Spleen (tissue), 11 donors: ENCODE measurements around the gene TOMT. TPM values are rescaled to one million over a fixed set of nuclear protein-coding genes. Genes with fewer than 3 reads are reported as not detected.
"Not testable (repeated sequence)": the region's sequence is repeated elsewhere in the genome, so short reads cannot be mapped to it uniquely, and the experiment has no call there.

Experiments
- DNase-seq: peaks from one replicate; pipeline ENCODE4 v3.0.0-alpha.2; 2020
- H3K27ac ChIP-seq, 8 donors: fragments of 200-600 bp; sonication (generic) in 7 of 8; 1 replicate in 4 of 8; 2 replicates in 4 of 8; pipeline versions ENCODE4 v1.5.0 to v1.8.0; 2016 to 2021; ENCODE audit warnings: inconsistent platforms in 4 of 8, mild to moderate bottlenecking in 4 of 8, moderate library complexity in 1 of 8
- H3K27me3 ChIP-seq, 7 donors: fragments of 200-600 bp; sonication (generic) in 6 of 7; replicated peaks in 1 of 7; 1 replicate in 4 of 7; 2 replicates in 3 of 7; pipeline versions ENCODE4 v1.5.0 to v1.8.0; 2016 to 2021; ENCODE audit warnings: inconsistent platforms in 3 of 7, mild to moderate bottlenecking in 1 of 7
- H3K36me3 ChIP-seq, 6 donors: fragments of 200-600 bp; sonication (generic) in 5 of 6; 1 replicate in 4 of 6; 2 replicates in 2 of 6; pipeline versions ENCODE4 v1.5.0 to v1.8.0; 2016 to 2021; ENCODE audit warnings: inconsistent platforms in 2 of 6
- H3K4me1 ChIP-seq, 6 donors: fragments of 200-600 bp; sonication (generic) in 5 of 6; 1 replicate in 3 of 6; 2 replicates in 3 of 6; pipeline versions ENCODE4 v1.5.0 to v1.8.0; 2016 to 2021; ENCODE audit warnings: inconsistent platforms in 3 of 6
- H3K4me3 ChIP-seq, 8 donors: fragments of 200-600 bp; sonication (generic) in 7 of 8; 1 replicate in 4 of 8; 2 replicates in 4 of 8; pipeline versions ENCODE4 v1.5.0 to v1.8.0; 2016 to 2021; ENCODE audit warnings: inconsistent platforms in 4 of 8, mild to moderate bottlenecking in 4 of 8, moderate library complexity in 2 of 8
- H3K9me3 ChIP-seq, 8 donors: fragments of 200-600 bp; sonication (generic) in 7 of 8; 1 replicate in 4 of 8; 2 replicates in 4 of 8; pipeline versions ENCODE4 v1.5.0 to v1.8.0; 2016 to 2021; ENCODE audit warnings: inconsistent platforms in 4 of 8
- CTCF ChIP-seq, 11 experiments: fragments of 200-600 bp in 7 of 11; fragments of 450-650 bp in 4 of 11; sonication (generic) in 4 of 11; IDR thresholded peaks in 8 of 11; conservative IDR thresholded peaks in 3 of 11; 1 replicate in 7 of 11; 2 replicates in 4 of 11; pipeline versions ENCODE4 v1.4.0 to v1.8.0; 2016 to 2021; ENCODE audit warnings: antibody characterized with exemption in 11 of 11, inconsistent platforms in 4 of 11, mild to moderate bottlenecking in 1 of 11
- POLR2A ChIP-seq, 3 donors: fragments of 450-650 bp; IDR thresholded peaks; one replicate each; pipeline ENCODE4 v1.5.1; 2017; ENCODE audit warnings: antibody characterized with exemption in 3 of 3, mild to moderate bottlenecking in 1 of 3
- POLR2AphosphoS5 ChIP-seq, 3 donors: sonication (generic); formaldehyde crosslinking; IDR thresholded peaks; one replicate each; pipeline ENCODE4 v1.5.1; 2017; ENCODE audit warnings: antibody characterized with exemption in 3 of 3
- WGBS, 5 donors: extraction: QIAGEN DNeasy Blood & Tissue Kit in 3 of 5; methylation state at CpG; one replicate each; pipeline versions ENCODE4 v1.1.5 to v1.1.7; 2013 to 2018; 5-methylcytosine and 5-hydroxymethylcytosine counted together
- intact Hi-C: fragments of 100-400 bp; cut with DNase I; formaldehyde crosslinking; loops from one replicate; pipeline ENCODE4 v1.15.0; 2023; ENCODE audit warnings: low total_unique reads
- polyA plus RNA-seq, 3 donors: library from polyadenylated mRNA; stranded (reverse); fragments of 200-250 nt; gene quantifications; one replicate each; pipeline ENCODE4 v1.2.1, GENCODE V29; 2013
- total RNA-seq, 7 donors: library from RNA; depleted of rRNA in 3 of 7; stranded (reverse); fragments of >200 nt in 3 of 7; fragmentation: NEBNext Ultra II Directional in 4 of 7; extraction: Animal tissue kit (Norgen Biotek cat#: 25700) in 4 of 7; gene quantifications; one replicate each; pipeline versions ENCODE4 v1.1.0 to v1.2.1, GENCODE V29; 2016 to 2021
- donor health status: healthy with polysubstance abuse.
- donor health status: DM: no; HTN: no; CAD: no; lungs with moderate emphysema.
- donor health status: DM: no; HTN: no; CAD: no.
- donor health status: Bipolar disorder and iron deficiency.
- donor health status: healthy.
- donor health status: DM: no; HTN: no; CAD: no.
- donor health status: DM: yes; HTN: yes; CAD: no.

Gene TOMT
- total and polyA plus RNA-seq, 10 donors: not detected

GRCh38 chr11:72139500-72139899, 33.8 kb downstream of the TOMT start:
- no peaks in the 10 kb centered on the region for H3K9me3 ChIP-seq
- TF ChIP-seq CTCF (IDR thresholded peaks at IDR 0.05 in 8 of 11, conservative IDR thresholded peaks at IDR 0.05 in 3 of 11) (no peak), POLR2AphosphoS5 (IDR thresholded peaks at IDR 0.05) (no peak), POLR2A (IDR thresholded peaks at IDR 0.05) (no peak)
- peak overlapping the region in 2 of 8 donors; percentile 41 to 61 for H3K4me3 ChIP-seq
- peak; percentile 74 for DNase-seq
- peak overlapping the region in 3 of 8 donors; percentile 87 to 90 (median 89) for H3K27ac ChIP-seq
- H3K4me1 ChIP-seq: peaks cover 0 to 14% (median 0%) of the 10 kb centered on the region in 6 donors
- H3K27me3 ChIP-seq: no peaks in the 10 kb centered on the region
- intact Hi-C loops: no loop called here
- 88 to 100% (median 92%) methylated on average over 4 to 11 of the region's 11 CpGs for WGBS, 5 donors
- peaks cover 0 to 27% (median 0%) of the 10 kb centered on the region in 6 donors for H3K36me3 ChIP-seq

GRCh38 chr11:72140661-72141060, 34.9 kb downstream of the TOMT start:
- Histone ChIP-seq H3K36me3 (peaks cover 0 to 27% (median 0%) of the 10 kb centered on the region in 6 donors), H3K4me1 (peaks cover 0 to 14% (median 0%) of the 10 kb centered on the region in 6 donors), H3K27me3 (no peaks in the 10 kb centered on the region), H3K27ac (peak overlapping the region in 3 of 8 donors; percentile 87 to 90 (median 89)), H3K9me3 (no peaks in the 10 kb centered on the region), H3K4me3 (peak overlapping the region in 1 of 8 donors; percentile 61)
- TF ChIP-seq POLR2A (IDR thresholded peaks at IDR 0.05): no peak
- TF ChIP-seq POLR2AphosphoS5 (IDR thresholded peaks at IDR 0.05): no peak
- no peak for TF ChIP-seq CTCF (IDR thresholded peaks at IDR 0.05 in 8 of 11, conservative IDR thresholded peaks at IDR 0.05 in 3 of 11)
- DNase-seq: no peak
- WGBS, 5 donors: 87 to 100% (median 92%) methylated on average over 2 of the region's 2 CpGs
- intact Hi-C loops: no loop called here

- H3K27ac ChIP-seq: peak overlapping the region in 3 of 8 donors; percentile 18 to 90 (median 36)
- TF ChIP-seq CTCF (IDR thresholded peaks at IDR 0.05 in 8 of 11, conservative IDR thresholded peaks at IDR 0.05 in 3 of 11): no peak
- no peak for TF ChIP-seq POLR2A (IDR thresholded peaks at IDR 0.05)
- no peak for TF ChIP-seq POLR2AphosphoS5 (IDR thresholded peaks at IDR 0.05)
- no peak overlapping the region for H3K4me3 ChIP-seq
- H3K4me1 ChIP-seq: peaks cover 0 to 14% (median 0%) of the 10 kb centered on the region in 6 donors
- WGBS, 5 donors: 51 to 85% (median 71%) methylated on average over 3 of the region's 3 CpGs
- no peaks in the 10 kb centered on the region for H3K9me3 ChIP-seq
- no peak for DNase-seq
- H3K27me3 ChIP-seq: no peaks in the 10 kb centered on the region
- intact Hi-C loops: no loop called here
- peaks cover 0 to 27% (median 0%) of the 10 kb centered on the region in 6 donors for H3K36me3 ChIP-seq
These were observed 35.3 kb downstream of the TOMT start for GRCh38 chr11:72141066-72141465.

- Histone ChIP-seq H3K4me1 (peaks cover 0 to 14% (median 0%) of the 10 kb centered on the region in 6 donors), H3K36me3 (peaks cover 0 to 27% (median 0%) of the 10 kb centered on the region in 6 donors), H3K27ac (peak overlapping the region in 1 of 8 donors; percentile 30)
- 57 to 88% (median 83%) methylated on average over 1 of the region's 1 CpG for WGBS, 5 donors
- H3K9me3 ChIP-seq, DNase-seq, H3K27me3 ChIP-seq, intact Hi-C loops, H3K4me3 ChIP-seq: not testable (repeated sequence)
These were observed 36.4 kb downstream of the TOMT start for GRCh38 chr11:72142086-72142485.

- H3K27me3 ChIP-seq, H3K27ac ChIP-seq, H3K9me3 ChIP-seq, DNase-seq, H3K4me3 ChIP-seq, intact Hi-C loops: not testable (repeated sequence)
- WGBS, 5 donors: 10 to 25% (median 20%) methylated on average over 1 of the region's 1 CpG; no CpG with 5 or more reads in 2 of the 5 donors
- peaks cover 0 to 14% (median 0%) of the 10 kb centered on the region in 6 donors for H3K4me1 ChIP-seq
- peaks cover 0 to 27% (median 0%) of the 10 kb centered on the region in 6 donors for H3K36me3 ChIP-seq
These were observed 36.8 kb downstream of the TOMT start for GRCh38 chr11:72142543-72142942.
